ENCODE results near the gene MTHFD2L. TPM values are rescaled to one million over a fixed set of nuclear protein-coding genes. Genes with fewer than 3 reads are reported as not detected.

MTHFD2L gene
- total RNA-seq, 4 donors from 2014 or later = 13.1 to 22.9 (median 15.3) TPM

DNA sequence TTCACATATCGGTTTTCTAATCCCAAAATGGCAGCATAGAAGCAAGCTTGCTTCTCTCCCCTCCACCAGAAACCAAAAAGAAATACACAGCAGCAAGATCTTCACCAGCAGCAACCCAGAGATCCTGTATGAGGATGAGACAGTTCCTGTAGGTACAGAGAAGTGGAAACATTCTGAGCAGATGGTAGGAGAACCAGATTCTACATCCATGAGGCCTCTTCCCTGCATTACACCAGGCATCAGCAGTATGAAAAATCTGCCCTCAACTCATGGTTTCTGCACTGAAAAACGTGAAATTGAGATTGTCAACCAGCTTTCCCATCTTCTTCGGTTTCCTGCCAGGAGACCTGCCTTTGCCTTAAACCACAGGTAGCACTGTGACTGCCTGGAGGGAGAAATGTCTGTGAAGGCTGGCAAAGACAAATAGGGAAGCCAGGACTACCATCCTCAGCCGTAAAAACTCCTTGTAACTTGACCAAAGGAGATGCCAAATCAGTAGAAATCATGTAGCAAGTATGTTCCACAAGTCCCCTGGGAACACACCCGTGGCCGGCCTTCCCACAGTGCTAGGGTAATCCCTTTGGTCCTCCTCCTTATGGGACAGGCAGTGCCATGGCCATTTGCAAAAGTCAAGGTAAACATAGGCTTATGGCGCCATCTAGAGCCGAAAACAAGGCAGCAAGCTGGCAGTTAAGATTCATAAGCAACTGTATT lies 24.0 kb upstream of the MTHFD2L start:
- Histone ChIP-seq H3K9me3 (no peaks in the 10 kb centered on the region), H3K36me3 (no peaks in the 10 kb centered on the region), H3K4me1 (peaks cover 5% of the 10 kb centered on the region), H3K4me3 (no peak overlapping the region), H3K27ac (no peak overlapping the region), H3K27me3 (no peaks in the 10 kb centered on the region)
- TF ChIP-seq CTCF (IDR thresholded peaks at IDR 0.05) = peak; percentile 36 to 72
- no peak for TF ChIP-seq EP300 (IDR thresholded peaks at IDR 0.05)
- DNase-seq (ENCODE audit: low spot score in 2 of 2) = peak; percentile 83 to 84
- WGBS = 40% methylated on average over 7 of the region's 8 CpGs

DNA sequence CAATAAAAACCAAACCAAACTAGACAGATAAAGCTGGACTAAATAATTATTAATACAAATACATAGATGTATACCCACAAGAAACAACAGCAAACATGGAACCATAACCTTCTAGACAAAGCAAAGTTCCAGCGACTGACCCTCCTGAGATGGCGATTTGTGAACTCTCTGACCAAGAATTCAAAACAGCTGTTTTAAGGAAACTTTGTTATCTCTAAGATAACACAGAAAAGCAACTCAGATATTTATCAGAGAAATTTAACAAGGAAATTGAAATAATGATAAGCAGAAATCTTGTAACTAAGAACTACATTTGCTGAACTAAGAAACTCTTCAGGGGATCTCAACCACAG lies 23.4 kb upstream of the MTHFD2L start:
- no peaks in the 10 kb centered on the region for H3K27me3 ChIP-seq
- H3K9me3 ChIP-seq = no peaks in the 10 kb centered on the region
- no peaks in the 10 kb centered on the region for H3K36me3 ChIP-seq
- peaks cover 5% of the 10 kb centered on the region for H3K4me1 ChIP-seq
- 41% methylated on average over 2 of the region's 2 CpGs for WGBS
- no peak overlapping the region for H3K27ac ChIP-seq
- DNase-seq (ENCODE audit: low spot score in 2 of 2) = no peak
- no peak overlapping the region for H3K4me3 ChIP-seq
- no peak for TF ChIP-seq POLR2AphosphoS5 (IDR thresholded peaks at IDR 0.05)
- TF ChIP-seq EP300 (IDR thresholded peaks at IDR 0.05) = no peak
- TF ChIP-seq POLR2A (IDR thresholded peaks at IDR 0.05) = no peak
- TF ChIP-seq CTCF (IDR thresholded peaks at IDR 0.05) = no peak

DNA sequence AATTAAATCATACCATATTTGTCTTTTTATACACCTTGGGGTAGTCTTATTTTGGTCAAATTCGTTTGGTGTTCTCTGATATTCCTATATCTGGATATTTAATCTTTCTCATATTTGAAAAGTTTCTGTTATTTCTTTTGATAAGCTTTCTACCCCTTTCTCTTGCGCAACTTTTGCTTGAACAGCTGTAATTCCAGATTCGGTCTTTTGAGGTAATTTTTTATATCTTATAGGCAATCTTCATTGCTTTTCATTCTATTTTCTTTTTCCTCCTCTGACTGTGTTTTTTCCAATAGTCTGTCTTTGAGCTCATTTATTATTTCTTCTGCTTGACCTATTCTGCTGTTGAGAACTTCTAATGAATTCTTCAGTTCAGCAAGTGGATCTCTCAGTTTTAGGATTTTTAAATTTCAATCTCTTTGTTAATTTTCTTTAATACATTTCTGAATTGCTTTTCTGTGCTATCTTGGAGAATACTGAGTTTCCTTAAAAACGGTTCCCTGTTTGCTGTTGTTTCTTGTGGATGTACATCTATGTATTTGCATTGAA lies 11.3 kb upstream of the MTHFD2L start:
- Histone ChIP-seq H3K27ac (no peak overlapping the region), H3K9me3 (no peaks in the 10 kb centered on the region), H3K27me3 (no peaks in the 10 kb centered on the region), H3K4me1 (no peaks in the 10 kb centered on the region), H3K4me3 (no peak overlapping the region), H3K36me3 (no peaks in the 10 kb centered on the region)
- WGBS = 83% methylated on average over 4 of the region's 4 CpGs
- TF ChIP-seq CTCF (IDR thresholded peaks at IDR 0.05) (no peak), POLR2AphosphoS5 (IDR thresholded peaks at IDR 0.05) (no peak), POLR2A (IDR thresholded peaks at IDR 0.05) (no peak), EP300 (IDR thresholded peaks at IDR 0.05) (no peak)
- DNase-seq (ENCODE audit: low spot score in 2 of 2) = no peak

DNA sequence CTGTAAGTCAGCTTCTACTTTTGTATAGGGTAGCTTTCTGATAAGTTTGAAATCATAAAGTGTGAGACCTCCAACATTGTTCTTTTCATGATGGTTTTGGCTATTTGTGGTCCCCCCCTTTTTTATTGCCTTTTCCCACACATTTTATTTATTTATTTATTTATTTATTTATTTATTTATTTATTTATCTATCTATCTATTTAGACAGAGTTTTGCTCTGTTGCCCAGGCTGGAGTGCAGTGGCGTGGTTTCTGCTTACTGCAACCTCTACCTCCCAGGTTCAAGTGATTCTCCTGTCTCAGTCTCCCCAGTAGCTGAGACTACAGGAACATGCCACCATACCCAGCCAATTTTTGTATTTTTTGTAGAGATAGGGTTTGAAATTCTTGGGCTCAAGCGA lies 9.7 kb upstream of the MTHFD2L start:
- TF ChIP-seq EP300 (IDR thresholded peaks at IDR 0.05) = no peak
- TF ChIP-seq CTCF (IDR thresholded peaks at IDR 0.05) = no peak
- TF ChIP-seq POLR2A (IDR thresholded peaks at IDR 0.05) = no peak
- no peak for TF ChIP-seq POLR2AphosphoS5 (IDR thresholded peaks at IDR 0.05)
- no peak for DNase-seq (ENCODE audit: low spot score in 2 of 2)
- Histone ChIP-seq H3K4me3 (no peak overlapping the region), H3K36me3 (no peaks in the 10 kb centered on the region), H3K9me3 (no peaks in the 10 kb centered on the region), H3K27me3 (no peaks in the 10 kb centered on the region), H3K4me1 (no peaks in the 10 kb centered on the region), H3K27ac (no peak overlapping the region)
- 93% methylated on average over 2 of the region's 2 CpGs for WGBS

DNA sequence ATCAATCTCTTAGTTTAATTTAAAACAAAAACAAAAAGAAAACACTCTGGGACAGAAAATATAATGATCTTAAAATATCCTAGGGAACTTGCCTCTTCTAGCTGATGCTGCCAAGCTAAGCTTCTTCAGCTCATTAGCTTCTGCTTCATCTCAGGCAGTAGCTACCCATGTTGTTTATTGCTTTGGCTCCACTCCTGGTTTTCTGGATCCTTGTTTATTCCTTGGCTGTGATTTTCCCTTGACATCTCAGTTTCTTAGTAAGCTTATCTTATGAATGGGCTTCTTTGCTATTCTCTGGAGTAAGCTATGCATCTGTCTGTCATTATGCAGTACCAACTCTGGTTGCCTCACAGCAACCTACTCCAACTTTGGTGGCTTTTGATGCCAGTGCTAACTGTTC lies 5.1 kb upstream of the MTHFD2L start:
- H3K36me3 ChIP-seq = no peaks in the 10 kb centered on the region
- no peak for DNase-seq (ENCODE audit: low spot score in 2 of 2)
- no peak for TF ChIP-seq CTCF (IDR thresholded peaks at IDR 0.05)

More for the DNA sequence above, 5.1 kb upstream of the MTHFD2L start:
- Histone ChIP-seq H3K27me3 (no peaks in the 10 kb centered on the region), H3K9me3 (no peaks in the 10 kb centered on the region), H3K4me1 (peaks cover 8% of the 10 kb centered on the region), H3K27ac (no peak overlapping the region), H3K4me3 (no peak overlapping the region)
